Left cardiac atrium (tissue), 4 donors: ENCODE data around the gene MCL1. TPM values are rescaled to one million over a fixed set of nuclear protein-coding genes. Genes with fewer than 3 reads are reported as not detected.

Experiments
- ATAC-seq, 2 donors: fragments of 200-7000 bp; cut with Tn5 transposase; one replicate each; pipeline ENCODE4 v1.9.1; 2020; ENCODE audit warnings: mild to moderate bottlenecking in 2 of 2, moderate library complexity in 2 of 2
- DNase-seq: peaks from one replicate; pipeline ENCODE4 v3.0.0-alpha.2; 2020
- intact Hi-C, 2 donors: fragments of 100-400 bp; cut with DNase I; formaldehyde crosslinking; loops; one replicate each; pipeline versions ENCODE4 v1.14.1 to v1.15.1; 2022 to 2023
- microRNA-seq, 2 donors: library from miRNA; unstranded; fragments of <30 nt; microRNA quantifications; one replicate each; pipeline ENCODE4 v1.2.0, GENCODE V29; 2020
- total RNA-seq, 2 donors: library from RNA; stranded (reverse); fragmentation: NEBNext Ultra II Directional; extraction: Animal tissue kit (Norgen Biotek cat#: 25700); gene quantifications; one replicate each; pipeline ENCODE4 v1.2.1, GENCODE V29; 2021
- donor health status: DM: no; HTN: yes; CAD: no.
- donor health status: DM: no; HTN: yes; CAD: no; lungs with severe emphysema.
- donor health status: DM: yes; HTN: yes; CAD: no.
- donor health status: Dilated cardiomyopathy.

MCL1 gene
- total RNA-seq, 2 donors from 2014 or later, result 103 to 146 TPM

DNA sequence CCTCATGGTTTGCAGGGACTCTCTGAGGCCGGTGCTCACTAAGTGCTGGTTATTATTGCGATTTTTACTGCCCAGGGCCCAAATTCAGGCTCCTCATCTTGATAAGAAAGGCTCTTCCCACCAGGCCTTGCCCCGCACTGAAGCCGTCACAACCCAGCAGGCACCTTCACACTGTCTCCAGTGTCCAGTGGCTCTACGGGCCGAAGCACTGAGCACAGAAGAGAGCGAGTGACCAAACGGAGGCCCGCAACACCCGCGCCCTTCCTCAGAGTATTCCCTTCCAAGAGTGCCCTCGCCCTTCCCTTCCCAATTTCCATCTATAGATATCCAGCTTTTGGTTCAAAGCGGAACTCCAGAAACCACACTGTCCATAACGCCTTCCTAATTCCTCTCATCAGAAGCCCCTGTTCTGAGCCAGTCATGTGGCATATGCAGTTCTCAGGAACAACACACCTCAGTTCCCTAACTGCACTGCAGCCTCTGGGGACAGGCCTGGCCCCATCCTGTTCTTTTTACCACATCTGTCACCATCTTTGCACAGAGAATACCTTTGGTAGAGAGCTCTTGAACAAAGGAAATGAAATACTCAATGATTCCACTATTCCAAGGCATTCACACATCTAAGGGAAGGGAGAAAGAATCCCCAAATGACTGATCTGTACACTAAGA lies 48.8 kb downstream of the MCL1 start:
- intact Hi-C loops, result loop anchor here (5.0 to 10.0 kb wide), 2 partner anchors 66 to 68 kb away; no protein-coding TSS in a partner anchor
- ATAC-seq (no peak), DNase-seq (no peak)

DNA sequence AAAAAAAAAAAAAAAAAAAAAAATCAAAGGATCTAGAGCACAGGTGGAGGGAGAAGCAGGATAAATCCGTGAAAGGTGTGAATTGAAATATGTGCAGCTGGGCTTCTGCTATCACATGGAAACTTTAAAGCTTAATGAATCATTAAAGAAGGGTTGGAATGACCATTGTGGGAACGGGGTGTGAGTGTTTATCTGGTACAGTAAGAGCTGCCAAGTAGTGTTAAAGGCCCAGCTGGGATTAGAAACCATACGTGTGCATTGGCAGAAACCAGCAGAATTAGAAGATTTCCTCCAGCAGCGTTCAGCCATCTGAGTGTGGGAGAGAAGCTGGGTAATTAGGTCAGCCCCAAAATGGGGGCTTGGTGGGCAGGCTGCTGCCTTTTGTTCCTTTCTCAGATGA lies 50.4 kb downstream of the MCL1 start:
- ATAC-seq, result peak in 1 of 2 donors; percentile 49
- no peak for DNase-seq
- intact Hi-C loops, result no loop called here

DNA sequence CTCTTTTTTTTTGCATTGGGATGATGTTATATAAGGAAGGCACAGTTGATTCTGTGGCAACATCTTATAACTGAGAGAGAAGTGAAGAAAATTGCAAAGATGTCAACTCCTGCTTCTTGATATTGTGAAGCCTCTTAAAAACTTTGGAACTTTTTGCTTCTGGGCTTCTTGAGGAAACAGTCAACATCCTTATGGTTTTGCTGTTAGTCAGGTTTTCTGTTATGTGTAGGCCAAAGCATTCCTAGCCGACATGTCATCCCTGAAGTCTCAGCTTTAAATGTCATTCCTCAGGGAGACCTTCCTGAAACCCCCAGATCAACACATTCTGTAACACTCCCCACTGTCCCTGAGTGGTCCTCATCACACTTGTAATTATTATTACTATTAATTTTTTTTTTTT lies 51.2 kb downstream of the MCL1 start:
- ATAC-seq (no peak), DNase-seq (no peak)
- intact Hi-C loops, result no loop called here

DNA sequence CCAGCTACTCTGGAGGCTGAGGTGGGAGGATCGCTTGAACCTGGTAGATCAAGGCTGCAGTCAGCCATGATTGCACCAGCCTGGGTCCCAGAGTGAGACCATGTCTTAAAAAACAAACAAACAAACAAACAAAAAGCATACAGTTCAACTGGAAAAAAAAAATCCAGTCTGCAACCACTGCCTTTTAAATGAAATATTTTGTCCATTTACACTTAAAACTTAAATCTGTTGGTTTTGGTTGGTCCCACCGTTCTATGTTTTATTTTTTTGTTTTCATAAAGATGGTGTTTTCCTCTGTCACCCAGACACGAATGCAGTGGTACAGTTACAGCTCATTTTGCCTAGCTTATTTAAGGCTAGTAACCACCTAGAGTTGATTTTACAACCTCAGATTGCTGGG lies 54.1 kb downstream of the MCL1 start:
- DNase-seq (no peak), ATAC-seq (no peak)
- intact Hi-C loops, result no loop called here

Small RNA genes within 50 kb of the gene (microRNA-seq; reads per million reads assigned to microRNA genes)
- gene MIR4257, result 0 reads per million in 2 donors

Other genes with a start within 250 kb of the MCL1 start
- gene RPRD2, start 215.5 kb downstream of the MCL1 start, total RNA-seq, result 10 to 100 TPM; 22.5 to 24.3 TPM
- gene TARS2, start 92.2 kb downstream of the MCL1 start, total RNA-seq, result 10 to 100 TPM; 16.3 to 18.5 TPM
- 10 to 100 TPM; 40.6 to 42.2 TPM for gene ECM1, start 71.5 kb downstream of the MCL1 start, total RNA-seq
- gene FALEC, start 63.9 kb downstream of the MCL1 start, total RNA-seq, result not detected
- 10 to 100 TPM; 31.5 to 62.5 TPM for gene ADAMTSL4, start 30.2 kb downstream of the MCL1 start, total RNA-seq
- 100 to 1,000 TPM; 115 to 125 TPM for gene ENSA, start 50.0 kb upstream of the MCL1 start, total RNA-seq
- 10 to 100 TPM; 14.3 to 16.0 TPM for gene GOLPH3L, start 117.5 kb upstream of the MCL1 start, total RNA-seq
- gene HORMAD1, start 141.3 kb upstream of the MCL1 start, total RNA-seq, result under 1 TPM; 0.29 to 0.60 TPM
- gene CTSS, start 186.2 kb upstream of the MCL1 start, total RNA-seq, result 10 to 100 TPM; 42.2 to 77.4 TPM
- 10 to 100 TPM; 17.5 to 18.4 TPM for gene CTSK, start 228.7 kb upstream of the MCL1 start, total RNA-seq